ENCODE measurements around the gene PBX3. TPM values are rescaled to one million over a fixed set of nuclear protein-coding genes. Genes with fewer than 3 reads are reported as not detected.

PBX3 gene
- total and polyA plus RNA-seq, 2 donors: 39.1 to 137 TPM

DNA sequence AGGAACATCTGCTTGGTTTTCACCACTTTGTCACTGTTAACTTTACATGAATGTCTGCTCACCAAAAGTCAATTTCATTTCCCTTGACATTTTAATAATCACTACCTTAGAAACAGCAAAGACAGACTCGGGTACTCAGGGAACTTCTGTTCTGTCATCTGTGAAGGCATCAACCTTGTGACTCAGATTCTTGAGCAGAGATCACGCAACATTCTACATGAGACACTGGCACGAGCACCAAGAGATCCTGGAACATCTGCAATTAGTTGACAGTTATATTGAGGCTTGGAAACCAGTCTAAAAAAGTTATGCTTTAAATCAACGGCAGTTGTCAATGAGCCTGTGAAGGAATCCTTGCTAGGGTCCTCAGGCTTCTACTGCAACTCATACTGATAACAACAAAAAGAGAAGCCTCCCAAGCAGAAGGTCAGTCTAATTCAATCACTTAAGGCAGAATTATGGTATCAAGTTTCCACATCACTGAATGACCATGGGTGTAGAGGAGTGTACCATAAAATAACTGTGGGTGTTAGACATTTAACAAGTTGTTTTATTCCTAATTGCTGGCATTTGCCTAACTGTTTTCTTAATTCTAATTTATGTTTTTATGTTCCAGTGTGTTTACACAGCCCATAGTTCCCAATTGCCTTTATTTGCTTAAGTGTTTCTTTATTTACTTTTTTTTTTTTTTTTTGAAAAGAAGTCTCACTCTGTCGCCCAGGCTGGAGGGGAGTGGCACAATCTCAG lies 3.3 kb upstream of the PBX3 start:
- DNase-seq (ENCODE audit: extremely low spot score): no peak
- 65% methylated on average over 5 of the region's 5 CpGs for WGBS
- H3K36me3 ChIP-seq (ENCODE audit: insufficient read depth): no peaks in the 10 kb centered on the region
- no peak overlapping the region for H3K4me3 ChIP-seq (ENCODE audit: low read depth, low read length)
- H3K4me1 ChIP-seq (ENCODE audit: insufficient read depth): no peaks in the 10 kb centered on the region
- no peak overlapping the region for H3K27ac ChIP-seq (ENCODE audit: low read depth)

DNA sequence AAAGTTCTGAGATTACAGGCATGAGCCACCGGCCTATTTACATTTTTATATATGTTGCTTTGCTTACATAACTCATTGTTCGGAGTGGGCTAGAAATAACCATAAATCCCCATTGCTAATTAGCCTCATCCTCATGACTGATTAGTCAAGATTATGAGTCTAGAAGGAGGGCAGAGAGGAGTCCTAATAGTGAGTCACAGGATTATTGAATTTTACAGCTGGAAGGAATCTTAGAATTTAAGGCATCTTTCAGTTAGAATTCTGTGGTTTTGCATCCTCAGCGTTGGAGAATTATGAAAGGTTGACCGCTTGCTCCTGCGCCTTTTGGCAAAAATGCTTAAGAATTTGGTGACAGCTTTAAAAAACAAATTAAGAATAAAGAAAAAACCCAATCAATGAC lies 2.6 kb upstream of the PBX3 start:
- Histone ChIP-seq H3K27ac (ENCODE audit: low read depth) (no peak overlapping the region), H3K4me1 (ENCODE audit: insufficient read depth) (no peaks in the 10 kb centered on the region), H3K4me3 (ENCODE audit: low read depth, low read length) (no peak overlapping the region), H3K36me3 (ENCODE audit: insufficient read depth) (no peaks in the 10 kb centered on the region)
- DNase-seq (ENCODE audit: extremely low spot score): no peak
- 80% methylated on average over 5 of the region's 5 CpGs for WGBS

DNA sequence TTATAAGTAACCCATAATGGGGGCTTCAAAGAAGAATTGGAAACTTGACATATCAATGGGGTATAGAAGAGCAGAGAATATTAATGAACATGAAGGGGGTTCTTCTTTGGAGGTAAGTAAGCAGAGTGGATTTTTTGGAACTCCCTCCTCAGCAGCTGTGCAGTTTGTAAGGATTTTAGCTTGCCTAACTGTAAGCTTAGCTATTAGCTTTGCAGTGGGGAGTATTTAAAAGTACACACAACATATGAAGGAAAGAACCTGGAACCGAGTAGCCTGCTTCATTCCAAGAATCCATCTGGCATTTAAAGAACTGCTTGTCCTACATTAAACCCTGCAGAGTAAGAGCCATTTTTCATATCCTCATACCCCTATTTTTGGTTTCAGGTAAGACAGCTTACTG lies 2.2 kb upstream of the PBX3 start:
- no peak for DNase-seq (ENCODE audit: extremely low spot score)
- Histone ChIP-seq H3K27ac (ENCODE audit: low read depth) (no peak overlapping the region), H3K36me3 (ENCODE audit: insufficient read depth) (no peaks in the 10 kb centered on the region), H3K4me3 (ENCODE audit: low read depth, low read length) (no peak overlapping the region), H3K4me1 (ENCODE audit: insufficient read depth) (no peaks in the 10 kb centered on the region)
- WGBS: 17% methylated on average over 1 of the region's 1 CpG

DNA sequence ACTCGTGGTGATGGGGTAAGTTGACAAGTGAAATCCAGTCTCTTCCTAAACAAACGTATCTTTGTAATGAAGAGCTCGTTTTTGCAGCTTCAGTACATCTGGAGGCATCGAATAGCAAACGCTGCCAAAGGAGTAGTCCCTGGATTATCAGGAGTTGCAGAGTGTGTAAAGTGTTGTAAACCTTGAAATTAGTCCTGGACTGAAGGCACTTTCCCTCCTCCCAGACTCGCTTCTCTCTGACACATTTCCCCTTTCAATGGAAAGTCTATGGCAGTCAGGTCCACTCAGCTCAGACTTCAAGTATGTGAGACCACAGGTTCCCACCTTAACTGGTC lies 1.5 kb upstream of the PBX3 start:
- DNase-seq (ENCODE audit: extremely low spot score): no peak
- 16% methylated on average over 6 of the region's 6 CpGs for WGBS
- H3K27ac ChIP-seq (ENCODE audit: low read depth): no peak overlapping the region
- no peaks in the 10 kb centered on the region for H3K4me1 ChIP-seq (ENCODE audit: insufficient read depth)
- no peaks in the 10 kb centered on the region for H3K36me3 ChIP-seq (ENCODE audit: insufficient read depth)
- peak overlapping the region; percentile 87 for H3K4me3 ChIP-seq (ENCODE audit: low read depth, low read length)

DNA sequence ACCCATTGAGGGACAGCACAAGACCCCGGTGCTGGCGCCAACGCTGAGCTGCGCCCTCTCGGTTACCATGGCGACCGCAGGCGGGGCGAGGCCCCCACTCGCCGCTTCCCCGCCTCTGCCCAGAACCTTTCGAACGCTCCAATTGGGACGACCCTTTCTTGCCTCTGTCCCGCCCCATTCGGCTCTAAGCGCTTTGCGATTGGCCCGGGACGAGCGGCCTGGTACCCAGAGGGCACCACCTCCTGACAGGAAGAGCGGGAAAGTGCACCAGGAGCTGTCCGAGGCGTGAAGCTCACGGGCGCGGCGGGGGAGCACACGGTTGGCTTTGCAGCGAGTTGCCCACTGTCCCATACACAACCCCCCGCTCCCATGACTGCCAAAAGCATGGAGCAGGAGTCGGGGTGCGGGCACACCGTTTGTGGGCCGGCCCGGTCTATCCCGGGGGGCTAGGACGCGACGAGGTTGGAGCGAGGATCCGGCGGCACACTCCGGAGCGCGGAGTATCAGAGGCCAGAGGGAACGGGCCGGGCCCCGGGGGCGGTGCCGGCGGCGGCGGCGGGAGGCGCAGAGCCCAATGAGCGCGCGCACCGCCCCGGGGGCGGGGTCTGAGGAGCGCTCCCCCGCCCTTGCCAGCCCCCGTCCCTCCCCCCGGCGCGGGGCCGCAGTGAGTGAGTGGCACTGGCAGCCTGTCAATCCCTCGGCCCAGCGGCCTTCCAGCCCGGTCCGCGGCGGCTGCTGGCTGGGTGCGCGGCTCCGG lies 978 bp upstream of the PBX3 start:
- DNase-seq (ENCODE audit: extremely low spot score): peak; percentile 69
- Histone ChIP-seq H3K36me3 (ENCODE audit: insufficient read depth) (no peaks in the 10 kb centered on the region), H3K4me3 (ENCODE audit: low read depth, low read length) (peak overlapping the region; percentile 87), H3K27ac (ENCODE audit: low read depth) (peak overlapping the region; percentile 84), H3K4me1 (ENCODE audit: insufficient read depth) (no peaks in the 10 kb centered on the region)
- under 1% methylated on average over 79 of the region's 79 CpGs for WGBS

DNA sequence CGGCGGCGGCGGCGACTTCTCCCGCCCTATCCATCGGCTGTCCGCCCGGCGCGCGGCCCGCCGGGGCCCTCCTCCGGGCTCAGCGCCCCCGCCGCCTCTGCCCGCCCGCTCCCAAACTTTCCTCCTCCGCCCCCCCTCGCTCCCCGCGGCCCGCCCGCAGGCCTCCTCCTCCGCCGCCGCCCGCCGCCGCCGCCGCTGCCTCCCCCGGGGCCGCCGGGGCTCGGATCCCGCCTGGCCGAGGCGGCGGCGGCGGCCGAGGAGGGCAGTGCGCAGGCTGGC lies 460 bp upstream of the PBX3 start:
- Histone ChIP-seq H3K27ac (ENCODE audit: low read depth) (peak overlapping the region; percentile 84), H3K4me3 (ENCODE audit: low read depth, low read length) (peak overlapping the region; percentile 87), H3K4me1 (ENCODE audit: insufficient read depth) (no peaks in the 10 kb centered on the region), H3K36me3 (ENCODE audit: insufficient read depth) (no peaks in the 10 kb centered on the region)
- DNase-seq (ENCODE audit: extremely low spot score): no peak
- 1% methylated on average over 42 of the region's 46 CpGs for WGBS

DNA sequence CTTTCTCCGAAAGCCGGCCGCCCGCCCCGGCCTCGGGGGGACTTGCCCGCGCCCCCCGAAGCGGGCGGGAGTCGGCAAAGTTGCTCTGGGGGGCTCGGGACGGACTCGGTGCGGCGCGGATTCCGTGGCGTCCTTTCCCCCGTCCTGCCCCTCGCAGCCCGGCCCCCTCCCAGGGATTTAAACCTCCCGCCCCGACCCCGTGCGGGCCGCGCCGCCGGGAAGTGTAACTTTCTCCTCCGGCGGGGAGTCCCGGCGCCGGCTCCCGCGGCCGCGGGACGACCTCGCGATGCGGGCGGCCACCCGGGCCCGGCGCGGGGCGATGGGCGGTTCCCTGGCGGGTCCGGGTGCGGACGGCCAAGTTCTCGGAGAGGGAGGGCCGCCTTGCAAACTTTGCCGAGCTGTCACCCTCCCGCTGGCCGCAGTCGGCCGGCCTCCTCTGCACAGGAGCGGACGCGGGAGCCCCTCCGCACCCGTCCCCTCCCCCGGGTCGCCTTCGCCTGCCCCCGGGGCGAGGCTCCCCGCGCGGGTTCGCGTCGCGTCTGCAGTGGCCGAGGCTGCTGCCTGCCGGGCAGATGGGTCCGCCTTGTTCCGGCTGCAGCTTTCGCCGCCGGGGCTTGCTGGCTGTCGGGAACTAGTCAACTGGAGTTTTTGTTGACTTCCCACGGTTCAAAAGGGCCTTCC lies 732 bp downstream of the PBX3 start:
- peak overlapping the region; percentile 87 for H3K4me3 ChIP-seq (ENCODE audit: low read depth, low read length)
- no peak overlapping the region for H3K27ac ChIP-seq (ENCODE audit: low read depth)
- H3K4me1 ChIP-seq (ENCODE audit: insufficient read depth): no peaks in the 10 kb centered on the region
- DNase-seq (ENCODE audit: extremely low spot score): no peak
- H3K36me3 ChIP-seq (ENCODE audit: insufficient read depth): no peaks in the 10 kb centered on the region
- WGBS: under 1% methylated on average over 88 of the region's 88 CpGs

DNA sequence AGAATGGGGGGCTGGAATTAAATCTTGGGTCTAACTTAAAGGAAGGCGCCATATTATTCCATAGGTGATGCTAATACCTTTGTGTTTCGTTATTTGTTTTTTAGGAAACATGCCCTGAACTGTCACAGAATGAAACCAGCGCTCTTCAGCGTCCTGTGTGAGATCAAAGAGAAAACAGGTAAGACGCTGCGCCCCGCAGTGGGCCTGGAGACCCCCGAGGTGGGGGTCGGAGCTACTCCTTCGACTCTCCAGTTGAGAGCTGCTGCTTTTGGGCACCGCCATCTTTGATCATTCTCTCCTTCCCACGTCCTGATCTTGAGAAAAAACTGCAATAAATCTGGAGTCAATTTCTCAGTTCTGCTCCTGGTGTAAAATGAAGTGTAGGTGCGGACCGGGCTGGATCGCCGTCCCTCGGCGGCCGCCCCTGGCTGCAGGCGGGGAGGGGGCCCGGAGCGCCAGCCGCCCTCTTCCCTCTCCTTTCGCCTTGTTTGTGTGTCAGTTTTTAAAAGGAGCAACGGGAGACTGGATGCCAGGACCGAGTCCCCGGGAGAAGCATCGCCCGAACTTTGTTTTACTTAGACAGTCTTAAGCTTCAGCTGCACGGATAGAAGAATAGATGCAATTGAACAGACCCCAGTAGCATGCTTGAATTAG lies 1.4 kb downstream of the PBX3 start:
- H3K36me3 ChIP-seq (ENCODE audit: insufficient read depth): no peaks in the 10 kb centered on the region
- 6% methylated on average over 30 of the region's 30 CpGs for WGBS
- H3K27ac ChIP-seq (ENCODE audit: low read depth): no peak overlapping the region
- H3K4me3 ChIP-seq (ENCODE audit: low read depth, low read length): peak overlapping the region; percentile 87
- no peaks in the 10 kb centered on the region for H3K4me1 ChIP-seq (ENCODE audit: insufficient read depth)
- no peak for DNase-seq (ENCODE audit: extremely low spot score)

DNA sequence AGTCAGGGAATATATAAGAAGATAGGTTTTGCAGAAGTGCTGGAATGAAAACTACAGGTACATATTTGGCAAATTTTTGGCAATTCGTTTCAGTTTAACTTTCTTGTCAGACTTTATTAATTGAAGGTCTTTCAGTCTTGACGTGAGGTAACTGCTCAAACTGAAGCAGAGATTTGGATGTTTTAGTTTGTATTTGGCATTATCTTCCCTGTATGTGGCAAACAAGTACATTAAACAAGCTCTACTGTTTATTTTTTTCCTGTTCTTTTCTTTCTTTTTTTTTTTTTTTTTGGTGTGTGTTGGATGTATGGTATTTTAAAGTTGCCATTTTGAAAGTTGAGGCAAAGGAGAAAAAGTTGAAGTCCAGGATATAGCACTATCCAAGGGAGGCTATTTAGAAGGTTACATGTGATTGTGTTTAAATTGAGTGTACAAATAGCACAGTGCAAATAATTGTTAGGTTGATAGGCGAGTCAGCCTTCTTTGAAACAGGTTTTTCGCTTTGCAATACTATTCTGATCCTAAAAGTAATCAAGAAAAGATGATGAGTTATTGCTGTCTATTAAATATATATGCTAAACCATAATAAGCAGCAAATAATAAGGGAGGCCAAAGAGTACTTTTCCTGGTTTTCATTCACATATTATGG lies 2.2 kb downstream of the PBX3 start:
- Histone ChIP-seq H3K36me3 (ENCODE audit: insufficient read depth) (no peaks in the 10 kb centered on the region), H3K4me1 (ENCODE audit: insufficient read depth) (no peaks in the 10 kb centered on the region), H3K4me3 (ENCODE audit: low read depth, low read length) (peak overlapping the region; percentile 87), H3K27ac (ENCODE audit: low read depth) (no peak overlapping the region)
- DNase-seq (ENCODE audit: extremely low spot score): no peak
- 60% methylated on average over 4 of the region's 4 CpGs for WGBS

DNA sequence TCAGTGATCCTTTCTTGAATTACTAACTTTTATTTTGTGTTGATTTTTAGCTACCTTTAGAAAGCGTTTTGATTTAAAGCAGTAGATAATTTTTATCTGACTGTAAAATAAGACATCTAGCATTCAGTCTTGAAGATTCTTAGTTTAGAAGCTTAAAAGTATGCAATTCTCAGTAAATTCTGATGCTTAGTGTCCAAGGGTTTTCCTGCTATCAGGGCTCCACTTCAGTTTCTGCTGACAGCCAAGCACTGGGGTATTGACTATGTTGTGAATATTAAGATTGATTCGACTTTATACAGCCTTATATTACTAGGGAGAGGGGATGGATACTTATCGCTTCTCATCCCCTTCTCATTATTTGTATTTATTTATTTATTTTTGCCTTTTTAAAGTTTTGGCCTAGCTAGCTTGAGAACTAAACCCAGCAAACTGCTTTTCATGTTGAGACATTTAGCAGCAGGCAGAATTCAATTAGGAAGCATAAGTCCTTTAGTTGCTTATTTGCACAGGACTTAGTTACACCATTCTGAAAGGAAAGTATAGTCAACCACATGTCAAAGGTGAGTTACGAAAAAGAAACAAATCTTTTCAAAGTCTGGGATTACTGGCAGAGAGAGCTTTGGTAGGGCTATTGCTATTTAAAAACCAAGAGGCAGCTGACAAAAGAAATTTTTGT lies 2.9 kb downstream of the PBX3 start:
- WGBS: 45% methylated on average over 4 of the region's 4 CpGs
- DNase-seq (ENCODE audit: extremely low spot score): no peak
- Histone ChIP-seq H3K4me1 (ENCODE audit: insufficient read depth) (no peaks in the 10 kb centered on the region), H3K36me3 (ENCODE audit: insufficient read depth) (no peaks in the 10 kb centered on the region), H3K27ac (ENCODE audit: low read depth) (no peak overlapping the region), H3K4me3 (ENCODE audit: low read depth, low read length) (no peak overlapping the region)

DNA sequence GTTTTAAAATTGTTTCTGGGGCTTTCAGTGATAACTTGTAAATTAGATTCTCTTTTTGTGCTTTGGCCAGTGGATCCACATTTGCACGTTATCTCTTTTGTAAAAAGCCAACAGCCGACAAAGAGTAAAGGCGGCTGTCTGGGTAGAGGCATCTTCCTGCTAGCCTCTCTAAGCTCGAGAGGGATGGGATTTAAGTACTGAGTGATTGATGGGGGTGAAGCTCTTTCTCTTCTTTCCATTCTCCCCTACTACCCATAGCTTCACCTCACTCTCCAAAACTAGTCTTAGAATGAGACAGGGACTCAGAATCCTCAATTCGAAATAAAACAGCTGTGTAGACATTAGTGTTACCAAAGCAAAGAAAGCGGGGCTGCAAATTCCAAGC lies 3.4 kb downstream of the PBX3 start:
- Histone ChIP-seq H3K27ac (ENCODE audit: low read depth) (no peak overlapping the region), H3K36me3 (ENCODE audit: insufficient read depth) (no peaks in the 10 kb centered on the region), H3K4me3 (ENCODE audit: low read depth, low read length) (no peak overlapping the region), H3K4me1 (ENCODE audit: insufficient read depth) (no peaks in the 10 kb centered on the region)
- DNase-seq (ENCODE audit: extremely low spot score): no peak
- WGBS: 44% methylated on average over 6 of the region's 6 CpGs

DNA sequence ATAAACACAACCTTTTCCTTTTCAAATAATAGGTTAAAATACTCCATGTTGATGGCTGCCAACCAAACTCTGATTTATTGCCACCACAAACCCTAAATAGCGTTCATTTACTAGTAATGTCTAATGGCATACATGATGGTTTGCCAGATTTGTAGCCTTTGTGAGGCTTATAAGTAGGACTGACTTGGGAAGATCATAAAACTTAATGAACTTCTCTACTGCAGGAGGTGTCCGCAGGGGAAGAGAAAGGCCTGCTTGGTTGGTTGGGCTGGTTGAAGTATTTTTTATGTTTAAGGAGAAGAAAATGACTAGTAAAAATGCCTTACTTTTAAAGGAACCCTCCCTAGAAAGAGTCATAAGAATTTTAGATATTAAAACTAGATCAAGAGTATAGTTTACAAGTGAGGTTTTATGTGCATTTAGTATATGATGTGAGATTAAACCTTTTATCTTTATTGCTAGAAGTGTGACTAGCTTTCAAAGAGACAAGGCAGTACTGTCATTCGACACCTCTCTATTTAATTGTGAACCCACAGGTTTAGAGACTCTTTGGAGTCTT lies 5.0 kb downstream of the PBX3 start:
- H3K27ac ChIP-seq (ENCODE audit: low read depth): no peak overlapping the region
- no peaks in the 10 kb centered on the region for H3K4me1 ChIP-seq (ENCODE audit: insufficient read depth)
- WGBS: 78% methylated on average over 3 of the region's 3 CpGs
- no peak overlapping the region for H3K4me3 ChIP-seq (ENCODE audit: low read depth, low read length)
- no peak for DNase-seq (ENCODE audit: extremely low spot score)
- no peaks in the 10 kb centered on the region for H3K36me3 ChIP-seq (ENCODE audit: insufficient read depth)

DNA sequence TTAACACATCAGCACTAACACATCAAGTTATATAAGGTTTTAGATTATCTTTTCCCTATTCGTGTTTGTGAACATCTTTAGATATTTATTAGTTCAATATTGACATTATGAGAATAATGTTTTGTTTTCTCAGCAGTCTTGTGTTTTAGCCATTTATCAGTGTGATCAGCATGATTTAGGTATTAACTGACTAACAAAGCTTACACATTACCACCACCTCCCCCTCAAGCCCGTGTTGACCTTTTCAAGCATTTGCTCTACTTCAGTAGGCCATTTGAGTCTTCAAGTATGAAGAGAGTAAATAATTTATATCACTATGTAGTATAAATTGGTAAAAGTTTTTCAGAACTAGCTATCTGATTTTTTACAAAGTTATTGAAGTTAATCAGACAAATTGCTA lies 6.9 kb downstream of the PBX3 start:
- 48% methylated on average over 2 of the region's 2 CpGs for WGBS
- no peak overlapping the region for H3K4me3 ChIP-seq (ENCODE audit: low read depth, low read length)
- H3K27ac ChIP-seq (ENCODE audit: low read depth): no peak overlapping the region

More for the DNA sequence above, 6.9 kb downstream of the PBX3 start:
- DNase-seq (ENCODE audit: extremely low spot score): no peak
- no peaks in the 10 kb centered on the region for H3K36me3 ChIP-seq (ENCODE audit: insufficient read depth)
- H3K4me1 ChIP-seq (ENCODE audit: insufficient read depth): no peaks in the 10 kb centered on the region

Data from urinary bladder (tissue), 4 donors.